Peyer's patch (tissue), 4 donors: ENCODE measurements around the gene MAG.

ENCODE experiments used
- CTCF ChIP-seq, 6 experiments: fragments of 450-650 bp in 4 of 6; fragments of 200-600 bp in 2 of 6; sonication (generic) in 1 of 6; IDR thresholded peaks; one replicate each; pipeline ENCODE4 v1.5.1; 2017 to 2019; ENCODE audit warnings: antibody characterized with exemption in 6 of 6, mild to moderate bottlenecking in 3 of 6, moderate library complexity in 1 of 6
- POLR2A ChIP-seq, 2 donors: fragments of 450-650 bp; IDR thresholded peaks; one replicate each; pipeline ENCODE4 v1.5.1; 2017; ENCODE audit warnings: antibody characterized with exemption in 2 of 2, mild to moderate bottlenecking in 2 of 2, moderate library complexity in 2 of 2

- TF ChIP-seq CTCF (IDR thresholded peaks at IDR 0.05) = no peak
- no peak for TF ChIP-seq POLR2A (IDR thresholded peaks at IDR 0.05)
These were observed 62.9 kb downstream of the MAG start for GRCh38 chr19:35354898-35355297.
